Effector CD8-positive, alpha-beta T cell (primary cell): ENCODE results near the gene GMDS.
"Not testable (repeated sequence)": the region's sequence is repeated elsewhere in the genome, so short reads cannot be mapped to it uniquely, and the experiment has no call there.

Experiments used
- DNase-seq: peaks from one replicate; lab custom pipeline; 2025; lab: John Stamatoyannopoulos, UW

The GMDS gene

DNA sequence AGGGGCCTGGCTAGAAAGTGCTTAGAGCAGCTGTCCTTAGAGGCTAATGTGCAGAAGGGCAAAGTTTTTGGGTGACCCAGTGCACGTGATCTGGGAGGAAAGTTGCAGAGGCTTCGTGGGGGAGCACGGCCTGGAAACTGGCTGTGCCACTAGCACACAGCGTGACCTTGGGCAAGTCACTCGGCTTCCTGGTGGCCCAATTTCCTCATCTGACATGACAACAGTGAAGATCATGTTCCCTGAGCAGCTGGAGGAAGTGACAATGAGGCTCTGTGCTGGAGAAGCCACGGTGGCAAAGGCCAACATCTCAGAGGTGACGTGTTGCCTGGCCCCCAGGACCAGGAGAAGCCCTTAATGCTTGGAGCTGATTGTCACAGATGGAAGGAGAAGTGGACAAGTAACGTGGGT is 536.2 kb downstream of the GMDS start:
- no peak for DNase-seq

DNA sequence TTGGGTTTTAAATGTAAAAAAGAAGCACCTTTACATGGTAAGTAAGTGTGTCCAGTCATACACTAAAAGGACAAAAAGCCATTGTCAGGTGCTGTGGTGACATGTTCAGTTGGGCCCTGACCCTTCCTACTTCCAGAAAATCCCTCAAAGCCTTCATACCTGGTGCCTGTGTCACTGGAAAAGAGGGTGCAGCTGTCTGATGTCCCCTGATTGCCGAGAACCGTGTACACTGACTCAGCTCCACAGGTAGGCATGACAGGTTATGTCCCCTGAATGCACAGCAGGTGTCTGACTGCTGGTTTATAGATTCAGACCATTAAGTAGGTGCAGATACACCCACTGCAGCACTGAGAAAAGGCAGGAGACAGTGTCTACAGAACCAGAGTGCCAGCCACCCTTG is 536.6 kb downstream of the GMDS start:
- DNase-seq, result no peak

DNA sequence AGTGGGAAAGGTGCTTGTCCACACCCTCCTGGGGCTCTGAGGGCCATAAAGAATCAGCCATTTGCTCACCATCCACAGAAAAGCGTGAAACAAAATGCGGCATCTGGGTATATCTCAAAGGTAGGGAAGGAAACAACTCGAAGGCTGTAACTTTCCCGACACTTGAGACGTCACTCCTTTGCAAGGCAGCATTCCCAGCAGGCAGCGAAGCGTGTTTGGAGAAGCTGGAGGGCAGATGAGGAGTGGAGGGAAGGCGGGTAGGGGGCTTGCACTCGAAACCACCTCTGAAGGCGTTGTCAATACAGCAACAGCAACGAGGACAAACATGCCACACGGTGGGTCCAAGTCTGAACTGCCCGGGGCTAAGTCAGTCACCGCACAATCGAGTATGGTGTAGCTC is 537.3 kb downstream of the GMDS start:
- no peak for DNase-seq

DNA sequence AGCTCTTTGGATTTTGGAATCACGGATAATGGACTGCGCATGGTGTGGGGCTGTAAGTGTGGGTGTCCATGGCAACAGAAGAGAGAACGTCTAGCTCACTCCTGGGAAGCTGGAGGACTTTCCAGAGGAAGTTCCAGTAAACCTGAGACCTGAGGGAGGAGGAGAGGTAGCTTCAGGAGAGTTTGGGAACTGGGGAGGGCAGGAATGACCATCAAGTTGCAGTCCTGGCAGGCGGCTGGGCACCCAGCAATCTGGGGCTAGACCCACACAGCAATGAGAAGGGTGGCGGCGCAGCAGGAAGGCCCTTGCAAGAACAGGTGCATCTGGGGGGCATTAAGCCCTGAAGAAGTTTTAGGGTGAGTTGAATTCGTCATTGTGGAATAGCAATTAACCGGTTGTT is 539.8 kb downstream of the GMDS start:
- DNase-seq, result no peak

DNA sequence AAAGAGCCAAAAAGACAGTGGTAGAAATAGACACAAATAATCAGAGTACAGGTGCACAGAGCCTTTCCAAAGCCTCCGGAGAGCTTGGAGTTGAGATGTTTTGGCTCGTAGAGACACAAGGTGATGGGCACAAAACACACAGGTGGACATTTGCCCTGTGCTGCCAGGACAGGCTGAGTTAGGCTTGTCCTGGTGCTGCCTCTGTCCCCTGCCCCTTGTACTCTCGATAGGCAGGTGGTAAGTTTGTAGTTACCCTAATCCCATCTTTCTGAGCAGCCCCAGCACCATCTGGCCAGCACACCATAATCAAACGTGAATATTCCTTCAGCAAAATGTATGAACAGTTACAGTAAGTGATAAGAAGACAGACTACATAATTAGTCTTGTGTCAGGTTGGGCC is 540.2 kb downstream of the GMDS start:
- DNase-seq, result no peak

DNA sequence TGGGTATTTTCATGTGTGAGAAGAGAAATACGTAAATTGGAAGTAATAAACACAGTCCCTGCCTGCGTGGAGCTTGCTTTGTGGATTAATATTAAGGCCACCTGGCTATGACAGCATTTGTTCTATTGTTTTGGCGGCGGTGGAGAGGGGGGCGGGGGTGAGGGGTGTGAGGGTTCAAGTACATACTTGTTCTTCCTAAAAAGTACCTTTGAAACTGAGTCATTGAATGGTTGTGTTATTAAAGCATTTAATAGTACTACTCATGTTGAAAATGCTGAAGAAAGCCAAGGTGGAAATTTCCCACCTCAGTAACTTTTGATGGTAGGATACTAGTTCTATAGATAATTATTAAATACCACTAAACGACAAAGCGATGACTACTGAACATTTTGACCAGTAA is 540.7 kb downstream of the GMDS start:
- DNase-seq, result no peak

DNA sequence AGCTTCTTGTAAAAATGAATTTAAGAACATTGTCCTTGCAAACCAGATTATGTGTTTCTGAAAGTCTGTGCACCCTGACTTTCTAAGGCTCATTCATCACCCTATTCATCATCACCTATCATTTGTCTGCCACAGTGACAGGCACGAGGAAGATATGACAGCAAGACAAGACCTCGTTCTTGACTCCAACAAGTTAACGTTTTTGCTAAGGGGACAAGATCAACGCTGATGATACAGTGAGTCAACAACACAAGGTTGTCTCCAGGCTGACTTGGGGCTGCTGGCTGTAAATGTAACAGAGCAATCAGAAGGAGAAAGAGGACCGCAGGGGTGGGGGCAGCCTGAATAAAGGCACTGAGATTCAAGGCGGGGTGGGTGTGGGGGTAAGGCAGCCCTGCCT is 541.5 kb downstream of the GMDS start:
- no peak for DNase-seq

DNA sequence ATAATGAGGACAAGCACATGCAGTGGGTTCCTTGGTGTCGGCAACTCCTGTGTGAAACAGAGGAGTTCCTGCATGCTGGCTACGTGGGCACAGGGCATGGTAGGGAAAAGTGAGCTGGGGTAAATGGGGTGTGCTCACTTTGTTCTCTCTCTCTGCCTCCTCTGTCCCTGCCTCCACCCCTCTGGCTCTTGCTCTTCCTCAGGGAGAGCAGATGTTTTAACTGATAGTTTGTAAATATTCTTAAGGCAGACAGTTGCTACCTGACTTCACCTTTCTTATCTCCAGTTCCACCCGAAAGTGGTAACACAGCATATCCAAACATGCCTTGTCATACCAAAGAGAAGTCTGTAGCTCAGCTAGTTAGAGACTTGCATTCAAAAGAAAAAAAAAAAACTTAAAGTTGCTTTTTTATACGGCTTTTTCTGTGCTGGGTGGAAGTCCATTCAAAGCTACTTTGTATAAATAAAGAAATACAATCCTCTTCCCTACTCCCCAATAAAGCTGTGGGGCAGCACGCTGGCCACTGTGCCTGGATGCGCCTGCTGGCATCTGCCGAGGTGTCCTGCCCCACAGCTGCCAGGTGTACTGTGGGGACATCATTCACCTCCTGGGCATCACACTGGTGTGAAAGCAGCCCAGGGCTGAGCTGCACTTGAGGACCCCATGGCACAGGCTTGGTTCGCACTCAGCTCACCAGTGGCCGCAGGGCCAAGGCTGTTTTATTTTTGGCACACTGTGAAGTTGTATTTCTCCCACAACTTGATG is 542.1 kb downstream of the GMDS start:
- DNase-seq, result no peak

DNA sequence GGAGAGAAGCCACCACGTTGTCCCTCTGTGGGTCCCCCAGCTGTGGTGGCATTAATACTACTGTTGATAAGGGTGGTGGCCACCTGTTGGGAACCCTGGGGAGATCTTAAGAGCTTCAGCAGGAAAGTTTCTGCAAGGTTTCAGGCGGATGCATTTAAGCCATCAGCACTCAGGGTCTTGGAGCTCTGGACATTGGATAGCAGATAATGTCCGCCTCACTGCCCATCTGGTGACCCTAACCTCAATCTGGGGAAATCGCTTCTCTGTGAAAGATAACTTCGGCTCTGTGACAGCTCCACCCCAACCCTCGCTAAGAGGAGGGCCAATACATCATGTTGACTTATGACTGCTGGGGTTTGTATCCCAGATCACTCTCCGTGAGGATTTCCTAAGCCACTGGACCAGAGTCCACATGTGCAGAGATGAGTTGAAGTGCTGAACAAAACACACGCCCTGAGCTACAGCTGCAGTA is 542.8 kb downstream of the GMDS start:
- DNase-seq, result no peak

DNA sequence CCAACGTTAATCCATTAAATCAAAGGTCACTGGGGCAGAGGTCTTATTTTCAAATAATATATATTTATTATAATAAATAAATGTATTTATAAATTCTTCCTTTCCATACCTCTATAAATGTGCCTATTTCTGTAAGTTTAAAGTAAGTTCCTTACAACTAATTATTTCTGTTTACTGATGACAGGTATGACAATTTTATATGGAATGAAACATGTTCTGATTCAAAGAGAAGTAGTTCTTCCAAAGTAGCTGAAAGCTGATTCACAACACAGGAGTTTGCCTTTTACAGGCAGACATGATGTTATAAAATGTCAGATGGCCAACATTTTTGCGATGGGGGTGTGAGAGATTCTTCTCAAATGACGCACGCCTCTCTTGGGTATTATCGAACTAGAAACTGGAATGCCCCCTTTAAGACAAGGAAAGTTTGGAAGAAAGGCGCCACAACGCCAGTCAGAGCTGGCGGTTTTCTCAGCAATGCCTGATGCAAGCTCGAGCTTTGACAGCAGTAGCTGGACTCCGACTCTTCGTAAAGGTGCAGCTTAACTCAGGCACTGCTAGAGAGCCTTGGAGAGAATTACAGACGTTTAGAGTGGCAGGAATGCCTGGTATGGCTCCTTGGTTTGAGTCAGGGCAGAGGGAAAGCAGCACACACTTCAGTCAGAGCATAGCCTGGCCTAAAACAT is 543.6 kb downstream of the GMDS start:
- DNase-seq, result no peak

DNA sequence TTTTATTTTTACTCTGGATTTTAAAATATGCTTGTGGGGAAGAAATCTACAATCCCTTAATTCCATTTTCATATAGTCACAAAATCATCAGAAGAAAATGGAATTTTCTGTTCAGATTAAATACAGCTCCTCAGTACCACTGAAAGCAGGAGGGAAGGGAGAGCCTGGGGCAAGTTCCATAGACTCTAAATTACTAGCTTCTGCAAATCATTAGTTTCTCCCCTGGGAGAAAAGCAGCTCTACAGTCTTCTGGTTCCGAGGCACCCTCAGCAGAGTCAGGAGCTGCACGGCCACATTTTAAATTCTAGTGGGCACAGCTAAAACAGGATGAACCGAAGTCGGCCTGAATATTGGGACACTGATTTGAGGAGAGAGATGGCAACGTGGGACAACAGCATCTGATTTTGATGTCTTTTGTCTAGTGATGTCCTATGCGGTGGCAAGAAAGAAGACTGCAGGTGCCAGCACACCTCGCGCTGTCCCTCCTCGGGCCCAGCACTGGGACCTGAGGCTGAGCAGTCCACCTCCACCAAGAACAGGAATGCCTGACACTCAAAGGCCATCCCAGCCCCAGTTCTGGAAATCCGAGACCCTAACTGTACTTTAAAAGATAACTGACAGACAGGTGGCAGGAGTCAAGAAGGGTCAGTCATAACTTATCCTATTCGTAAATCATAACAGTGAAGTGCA is 545.0 kb downstream of the GMDS start:
- no peak for DNase-seq

DNA sequence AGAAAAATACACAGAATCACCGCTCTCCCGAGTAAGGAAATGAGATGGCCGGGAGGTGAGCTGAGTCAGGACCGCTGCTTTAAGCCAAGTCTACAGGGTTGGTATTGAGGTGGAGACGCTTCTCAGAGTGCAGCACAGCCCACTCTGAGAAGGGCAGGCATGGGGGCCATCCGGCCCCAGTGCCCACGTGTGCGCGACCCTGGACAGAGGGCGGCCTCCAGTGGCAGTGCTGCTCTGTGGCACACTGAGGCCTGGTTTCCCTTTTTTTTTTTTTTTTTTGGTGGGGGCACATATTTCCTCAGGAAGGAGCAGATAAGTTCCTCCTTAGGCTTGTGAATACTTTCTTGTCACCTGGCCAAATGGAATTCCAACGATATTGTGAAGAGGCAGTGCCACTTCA is 546.9 kb downstream of the GMDS start:
- no peak for DNase-seq

DNA sequence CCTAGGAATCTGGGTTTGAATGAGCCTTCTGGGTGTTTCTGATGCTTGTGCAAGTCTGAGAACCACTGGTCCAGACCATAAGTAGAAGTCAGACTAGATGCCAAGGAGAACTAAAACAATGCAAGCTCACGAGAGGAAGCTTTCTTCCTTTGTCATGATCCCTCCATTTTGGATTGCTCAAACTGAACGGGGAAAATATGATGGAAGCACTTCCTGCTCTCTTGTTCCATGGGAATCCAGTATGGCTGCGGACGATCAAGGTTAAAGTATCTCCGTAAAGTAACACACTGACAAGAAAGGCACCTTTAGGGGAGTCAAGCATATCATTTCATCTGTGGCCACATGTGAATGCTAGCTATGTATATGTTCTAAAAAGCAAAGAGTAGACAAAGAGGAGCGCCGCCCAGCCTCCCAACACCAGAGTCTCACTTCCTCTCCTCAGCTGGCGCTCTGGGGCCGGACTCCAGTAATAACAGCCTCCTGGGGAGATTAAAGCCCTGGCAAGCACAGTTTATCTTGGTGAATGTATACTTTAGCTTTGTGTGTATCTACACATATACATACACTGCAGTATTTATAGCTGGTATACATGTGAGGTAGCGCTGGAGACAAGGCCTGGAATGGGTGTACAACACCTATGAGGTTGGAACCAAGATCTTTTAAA is 547.6 kb downstream of the GMDS start:
- DNase-seq, result no peak

DNA sequence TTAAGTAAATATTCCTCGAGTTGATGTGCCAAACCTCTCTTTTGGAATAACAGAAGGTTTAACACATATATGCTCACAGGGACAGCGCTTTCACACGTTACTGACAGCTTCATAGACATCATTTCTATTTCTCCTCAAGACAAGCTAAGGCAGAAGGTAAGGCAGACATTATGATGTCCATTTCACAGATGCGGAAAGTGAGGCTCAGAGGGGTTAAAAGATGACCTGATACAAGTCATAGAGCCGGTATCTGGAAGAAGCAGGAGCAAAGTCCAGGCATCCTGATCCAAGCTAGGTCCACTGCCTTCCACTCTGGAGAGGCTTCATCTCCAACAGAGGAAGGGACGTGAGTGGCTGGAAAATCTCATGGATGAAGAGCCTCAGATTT is 548.9 kb downstream of the GMDS start:
- DNase-seq, result no peak

DNA sequence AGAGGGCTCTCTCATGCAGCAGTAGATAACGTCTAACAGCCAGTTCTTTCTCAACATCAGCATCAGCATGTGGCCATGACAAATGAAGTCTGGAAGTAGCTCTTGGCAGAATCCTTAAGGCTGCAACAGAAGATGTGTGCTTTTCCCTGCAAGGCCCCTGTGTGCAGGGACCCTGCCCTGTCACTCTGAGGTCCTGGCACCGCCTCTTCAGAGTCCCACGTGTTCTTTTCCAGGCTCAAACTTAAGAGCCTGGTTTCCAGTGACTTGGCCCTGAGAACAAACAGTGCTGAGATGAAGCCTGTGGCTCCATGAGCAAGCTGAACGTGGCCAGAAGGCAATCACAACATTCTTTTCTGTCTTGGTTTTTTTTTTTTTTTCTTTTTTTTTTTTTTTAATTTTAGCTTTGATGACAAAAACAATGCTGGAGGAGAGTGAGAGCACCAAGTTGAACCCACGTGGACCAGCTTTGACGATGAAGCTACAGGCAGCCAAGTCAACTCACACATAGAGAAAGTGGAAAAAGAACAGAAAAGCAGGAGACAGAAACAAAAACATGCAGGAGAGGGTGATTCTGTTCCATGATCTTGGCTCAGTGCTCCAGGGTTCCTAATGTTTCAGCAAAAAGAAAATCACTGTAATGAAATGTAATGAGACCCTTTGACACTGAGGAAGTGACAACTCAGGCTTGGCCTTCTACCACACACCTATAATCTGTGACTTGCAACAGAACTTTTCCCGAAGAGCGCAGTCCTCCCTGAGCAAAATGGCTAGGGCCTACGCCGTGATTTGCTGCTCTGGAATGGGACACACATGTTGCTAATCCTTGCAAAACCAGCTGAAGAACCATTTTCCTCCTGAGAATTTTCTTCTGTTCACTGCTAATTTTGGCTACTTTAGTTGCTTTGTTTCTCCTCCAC is 549.6 kb downstream of the GMDS start:
- no peak for DNase-seq

DNA sequence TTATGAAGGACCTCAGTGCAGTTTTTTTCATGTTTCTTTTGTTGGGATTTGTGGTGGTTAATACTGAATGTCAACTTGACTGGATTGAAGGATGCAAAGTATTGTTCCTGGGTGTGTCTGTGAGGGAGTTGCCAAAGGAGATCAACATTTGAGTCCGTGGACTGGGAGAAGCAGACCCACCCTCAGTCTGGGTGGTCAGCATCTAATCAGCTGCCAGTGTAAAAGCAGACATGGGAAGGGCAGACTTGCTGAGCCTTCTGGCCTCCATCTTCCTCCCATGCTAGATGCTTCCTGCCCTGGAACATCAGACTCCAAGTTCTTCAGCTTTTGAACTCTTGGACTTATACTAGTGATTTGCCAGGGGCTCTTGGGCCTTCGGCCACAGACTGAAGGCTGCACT is 553.6 kb downstream of the GMDS start:
- not testable (repeated sequence) for DNase-seq

DNA sequence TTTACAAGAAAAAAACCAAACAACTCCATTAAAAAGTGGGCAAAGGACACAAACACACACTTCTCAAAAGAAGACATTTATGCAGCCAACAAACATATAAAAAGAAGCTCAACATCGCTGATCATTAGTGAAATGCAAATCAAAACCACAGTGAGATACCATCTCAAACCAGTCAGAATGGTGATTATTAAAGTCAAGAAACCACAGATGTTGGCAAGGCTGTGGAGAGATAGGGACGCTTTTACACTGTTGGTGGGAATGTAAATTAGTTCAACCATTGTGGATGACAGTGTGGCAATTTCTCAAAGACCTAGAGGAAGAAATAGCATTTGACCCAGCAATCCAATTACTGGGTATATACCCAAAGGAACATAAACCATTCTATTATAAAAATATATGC is 554.7 kb downstream of the GMDS start:
- DNase-seq, result not testable (repeated sequence)

DNA sequence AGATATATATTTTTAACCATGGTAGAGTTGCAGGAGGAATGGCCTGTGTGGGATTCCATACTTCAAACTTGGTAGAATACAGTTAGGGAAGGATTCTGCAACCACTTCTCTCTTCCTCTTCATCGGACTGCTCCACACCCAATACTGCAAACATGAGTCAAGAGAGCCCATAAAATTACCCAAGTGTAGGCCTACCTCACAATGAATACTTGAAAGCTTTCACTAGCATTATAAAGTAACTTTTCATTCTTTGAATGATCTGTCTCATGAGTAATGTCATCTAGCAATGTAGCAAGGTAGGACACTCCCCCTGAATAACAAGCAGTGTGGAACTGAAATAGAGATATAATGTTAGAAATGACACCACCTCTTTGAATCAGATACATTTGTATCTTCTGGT is 556.3 kb downstream of the GMDS start:
- DNase-seq, result no peak

DNA sequence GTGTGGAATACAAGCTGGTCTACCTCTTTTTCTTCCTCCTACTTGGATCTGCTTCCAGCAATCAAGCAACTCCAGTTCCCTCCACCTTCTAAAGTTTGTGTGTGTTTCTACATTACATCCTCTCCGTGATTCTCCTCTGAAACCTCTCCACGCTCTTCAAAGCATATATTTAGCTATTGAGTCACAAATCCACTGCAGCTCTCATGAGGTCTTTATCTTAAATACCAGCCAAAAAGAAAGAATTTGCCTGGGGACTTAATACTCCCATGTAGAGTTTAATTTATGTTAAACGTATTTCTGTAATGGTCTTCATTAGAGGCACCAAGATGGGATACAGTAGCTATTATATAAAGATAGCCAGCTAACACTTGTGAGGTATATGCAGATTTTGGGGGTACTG is 557.0 kb downstream of the GMDS start:
- DNase-seq, result no peak

DNA sequence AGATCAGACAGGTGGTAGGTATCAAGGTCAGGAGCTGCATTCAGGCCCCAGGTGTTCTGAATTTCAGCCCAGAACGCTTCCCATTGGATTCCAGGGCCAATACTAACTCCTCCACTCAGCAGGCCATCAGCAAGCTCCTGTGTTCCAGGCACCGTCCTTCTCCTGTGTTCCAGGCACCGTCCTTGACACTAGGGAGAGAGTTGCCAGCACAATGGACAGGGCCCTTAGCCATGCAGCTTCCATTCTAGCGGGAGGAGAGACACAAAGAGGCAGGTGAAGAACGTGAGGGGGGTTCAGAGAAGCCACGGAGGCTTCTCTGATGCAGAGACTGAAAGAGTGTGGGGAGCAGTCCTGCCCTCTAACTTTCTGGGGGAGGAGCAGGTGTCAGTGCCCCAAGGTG is 558.0 kb downstream of the GMDS start:
- DNase-seq, result no peak
